ENCODE data around the gene SCD5. TPM values are rescaled to one million over a fixed set of nuclear protein-coding genes. Genes with fewer than 3 reads are reported as not detected.

SCD5 gene
- total RNA-seq, 2 donors from 2014 or later: 7.3 to 18.5 TPM

DNA sequence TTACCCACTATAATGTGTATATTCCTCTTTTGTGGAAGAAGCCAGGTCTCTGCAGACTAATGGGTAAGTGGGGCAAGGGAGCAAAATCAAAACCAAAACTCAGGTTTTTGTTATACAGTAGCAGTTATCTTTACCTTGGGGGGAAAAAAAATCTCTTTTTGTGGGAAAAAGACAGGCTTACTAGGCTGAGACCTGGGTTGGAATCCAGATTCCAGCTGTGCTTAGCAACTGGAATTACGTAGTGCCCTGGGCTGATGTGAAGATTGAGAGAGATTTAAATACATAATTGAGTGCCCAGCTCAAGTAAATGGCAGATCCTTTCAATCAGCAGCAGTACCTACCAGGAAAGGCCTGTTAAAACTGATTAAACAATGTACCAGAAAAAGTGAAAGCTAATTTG is 15.4 kb upstream of the SCD5 start:
- H3K27me3 ChIP-seq (replicated peaks; ENCODE audit: insufficient read depth): no peaks in the 10 kb centered on the region
- no peak for DNase-seq (ENCODE audit: low spot score)
- no peak for ATAC-seq (ENCODE audit: insufficient number of reproducible peaks, low FRiP score, low read depth)
- peaks cover 0 to 6% of the 10 kb centered on the region in 2 donors for H3K4me1 ChIP-seq (ENCODE audit: control insufficient read depth in 1 of 2, low read depth in 2 of 2)
- no peak overlapping the region for H3K27ac ChIP-seq
- peaks cover 15% of the 10 kb centered on the region for H3K36me3 ChIP-seq
- no peaks in the 10 kb centered on the region for H3K9me3 ChIP-seq
- TF ChIP-seq, protein P1, sequence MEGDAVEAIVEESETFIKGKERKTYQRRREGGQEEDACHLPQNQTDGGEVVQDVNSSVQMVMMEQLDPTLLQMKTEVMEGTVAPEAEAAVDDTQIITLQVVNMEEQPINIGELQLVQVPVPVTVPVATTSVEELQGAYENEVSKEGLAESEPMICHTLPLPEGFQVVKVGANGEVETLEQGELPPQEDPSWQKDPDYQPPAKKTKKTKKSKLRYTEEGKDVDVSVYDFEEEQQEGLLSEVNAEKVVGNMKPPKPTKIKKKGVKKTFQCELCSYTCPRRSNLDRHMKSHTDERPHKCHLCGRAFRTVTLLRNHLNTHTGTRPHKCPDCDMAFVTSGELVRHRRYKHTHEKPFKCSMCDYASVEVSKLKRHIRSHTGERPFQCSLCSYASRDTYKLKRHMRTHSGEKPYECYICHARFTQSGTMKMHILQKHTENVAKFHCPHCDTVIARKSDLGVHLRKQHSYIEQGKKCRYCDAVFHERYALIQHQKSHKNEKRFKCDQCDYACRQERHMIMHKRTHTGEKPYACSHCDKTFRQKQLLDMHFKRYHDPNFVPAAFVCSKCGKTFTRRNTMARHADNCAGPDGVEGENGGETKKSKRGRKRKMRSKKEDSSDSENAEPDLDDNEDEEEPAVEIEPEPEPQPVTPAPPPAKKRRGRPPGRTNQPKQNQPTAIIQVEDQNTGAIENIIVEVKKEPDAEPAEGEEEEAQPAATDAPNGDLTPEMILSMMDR (IDR thresholded peaks at IDR 0.05): no peak
- H3K4me3 ChIP-seq: no peak overlapping the region

DNA sequence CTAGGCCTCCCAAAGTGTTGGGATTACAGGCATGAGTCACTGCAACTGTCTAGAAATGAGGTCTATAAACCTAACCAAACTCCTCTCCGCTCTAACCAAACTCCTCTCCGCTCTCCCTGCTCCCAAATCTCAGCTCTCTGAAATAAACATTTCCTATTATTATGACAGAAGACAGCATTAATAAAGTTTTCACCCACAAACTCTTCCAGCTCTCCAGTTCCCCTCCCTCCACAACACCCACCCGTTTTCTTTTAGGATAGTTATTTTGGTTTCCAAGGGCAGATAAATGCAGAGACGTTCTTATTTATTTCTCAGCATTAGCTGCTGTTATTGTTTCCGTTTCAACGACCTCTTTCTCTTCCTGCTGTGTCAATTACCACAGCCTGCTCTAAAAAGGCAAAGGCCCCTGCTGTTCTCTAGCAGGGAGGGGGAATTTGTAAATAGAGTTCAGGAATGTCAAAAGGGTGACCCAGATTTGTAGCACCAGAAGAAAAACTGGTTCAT is 13.3 kb upstream of the SCD5 start:
- H3K27ac ChIP-seq: no peak overlapping the region
- no peaks in the 10 kb centered on the region for H3K36me3 ChIP-seq
- peaks cover 0 to 6% of the 10 kb centered on the region in 2 donors for H3K4me1 ChIP-seq (ENCODE audit: control insufficient read depth in 1 of 2, low read depth in 2 of 2)
- DNase-seq (ENCODE audit: low spot score) (no peak), ATAC-seq (ENCODE audit: insufficient number of reproducible peaks, low FRiP score, low read depth) (no peak)
- no peaks in the 10 kb centered on the region for H3K27me3 ChIP-seq (replicated peaks; ENCODE audit: insufficient read depth)
- H3K9me3 ChIP-seq: no peaks in the 10 kb centered on the region
- TF ChIP-seq, protein P1 (IDR thresholded peaks at IDR 0.05): no peak
- no peak overlapping the region for H3K4me3 ChIP-seq

DNA sequence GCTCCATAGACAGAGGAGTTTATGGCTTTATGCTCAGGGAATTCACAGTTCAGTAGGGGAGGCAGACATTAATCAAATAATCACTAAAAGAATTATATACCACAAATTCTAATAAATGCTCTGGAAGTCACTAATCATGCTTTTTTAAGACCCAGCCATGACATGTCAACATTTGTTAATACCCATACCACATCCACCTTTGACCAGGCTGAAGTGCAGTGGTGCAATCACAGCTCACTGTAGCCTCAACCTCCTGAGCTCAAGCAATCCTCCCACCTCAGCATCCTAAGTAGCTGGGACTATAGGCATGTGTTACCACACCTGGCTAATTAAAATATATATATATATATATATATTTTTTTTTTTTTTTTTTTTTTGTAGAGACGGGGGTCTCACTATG is 12.8 kb upstream of the SCD5 start:
- ATAC-seq (ENCODE audit: insufficient number of reproducible peaks, low FRiP score, low read depth): no peak
- TF ChIP-seq, protein P1 (IDR thresholded peaks at IDR 0.05): no peak
- H3K36me3 ChIP-seq: no peaks in the 10 kb centered on the region
- H3K27ac ChIP-seq: no peak overlapping the region
- peaks cover 0 to 6% of the 10 kb centered on the region in 2 donors for H3K4me1 ChIP-seq (ENCODE audit: control insufficient read depth in 1 of 2, low read depth in 2 of 2)
- H3K4me3 ChIP-seq: no peak overlapping the region
- DNase-seq (ENCODE audit: low spot score): no peak
- H3K27me3 ChIP-seq (replicated peaks; ENCODE audit: insufficient read depth): no peaks in the 10 kb centered on the region
- no peaks in the 10 kb centered on the region for H3K9me3 ChIP-seq

DNA sequence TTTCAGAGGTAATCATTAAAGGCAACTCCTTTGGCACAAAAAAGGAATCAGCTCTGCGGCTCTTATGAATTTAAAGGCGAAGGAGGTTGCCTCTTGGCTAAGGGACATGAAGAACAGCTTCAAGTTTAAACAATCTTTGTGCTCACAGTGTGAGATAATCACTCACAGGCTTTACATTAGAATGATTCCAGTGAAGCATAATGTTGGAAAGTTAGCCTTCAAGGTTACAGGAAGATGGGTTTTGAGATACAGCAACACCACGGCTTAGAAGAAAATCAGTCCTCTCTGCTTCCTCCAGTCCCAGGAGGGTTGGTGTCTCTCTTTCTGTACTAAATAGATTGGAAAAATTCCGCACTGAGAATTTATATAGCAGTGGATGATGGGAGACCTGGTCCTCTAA is 11.6 kb upstream of the SCD5 start:
- H3K27ac ChIP-seq: no peak overlapping the region
- no peak overlapping the region for H3K4me3 ChIP-seq
- ATAC-seq (ENCODE audit: insufficient number of reproducible peaks, low FRiP score, low read depth): no peak
- no peak for DNase-seq (ENCODE audit: low spot score)
- H3K27me3 ChIP-seq (replicated peaks; ENCODE audit: insufficient read depth): no peaks in the 10 kb centered on the region
- no peaks in the 10 kb centered on the region for H3K9me3 ChIP-seq
- TF ChIP-seq, protein P1 (IDR thresholded peaks at IDR 0.05): no peak
- H3K36me3 ChIP-seq: no peaks in the 10 kb centered on the region
- peaks cover 0 to 6% of the 10 kb centered on the region in 2 donors for H3K4me1 ChIP-seq (ENCODE audit: control insufficient read depth in 1 of 2, low read depth in 2 of 2)

DNA sequence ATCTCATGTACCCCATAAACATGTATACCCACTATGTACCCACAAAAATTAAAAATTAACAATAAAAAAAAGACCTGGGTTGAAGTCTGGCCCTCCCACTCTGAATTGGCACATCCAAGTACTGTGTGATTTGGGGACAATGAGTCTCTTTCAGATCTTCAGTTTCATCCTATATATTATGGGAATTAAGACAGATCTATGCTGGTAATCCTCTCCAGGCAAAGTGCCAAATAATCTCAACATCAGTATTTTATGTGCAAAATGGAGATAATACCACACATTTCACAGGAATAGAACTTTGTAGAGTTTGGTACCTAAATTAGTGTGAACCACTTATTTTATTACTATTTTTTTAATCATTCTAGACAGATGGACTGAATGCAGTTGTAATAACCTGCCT is 11.0 kb upstream of the SCD5 start:
- peaks cover 0 to 6% of the 10 kb centered on the region in 2 donors for H3K4me1 ChIP-seq (ENCODE audit: control insufficient read depth in 1 of 2, low read depth in 2 of 2)
- TF ChIP-seq, protein P1 (IDR thresholded peaks at IDR 0.05): no peak
- no peaks in the 10 kb centered on the region for H3K9me3 ChIP-seq
- no peak for ATAC-seq (ENCODE audit: insufficient number of reproducible peaks, low FRiP score, low read depth)
- no peaks in the 10 kb centered on the region for H3K36me3 ChIP-seq
- no peak for DNase-seq (ENCODE audit: low spot score)
- H3K27ac ChIP-seq: no peak overlapping the region
- no peak overlapping the region for H3K4me3 ChIP-seq
- no peaks in the 10 kb centered on the region for H3K27me3 ChIP-seq (replicated peaks; ENCODE audit: insufficient read depth)

Data from thoracic aorta (tissue), 2 donors.